HCT116 (cell line): ENCODE data around the gene DOK6. TPM values are rescaled to one million over a fixed set of nuclear protein-coding genes. Genes with fewer than 3 reads are reported as not detected.
"Not testable (repeated sequence)": the region's sequence is repeated elsewhere in the genome, so short reads cannot be mapped to it uniquely, and the experiment has no call there.

Source experiments
- ATAC-seq: fragments of 200-7000 bp; cut with Tn5 transposase; 2 replicates; pipeline ENCODE4 v1.9.1; 2020; ENCODE audit warnings: mild to moderate bottlenecking, moderate library complexity
- BruUV-seq: library from RNA; stranded (reverse); fragments of 400-500 nt; replicated peaks from 2 replicates; lab custom pipeline; 2021; lab: Mats Ljungman, UMichigan
- CTCF ChIA-PET: fragments of 300-600 bp; sonication (Branson Sonifier 250); formaldehyde crosslinking; loops from one replicate; lab custom pipeline; 2021; ENCODE audit warnings: antibody characterized with exemption; lab: Charles Lee
- POLR2A ChIA-PET: fragments of 300-600, 350-600 bp; sonication (Branson Sonifier 250); formaldehyde crosslinking; loops from one replicate; lab custom pipeline; 2021; ENCODE audit warnings: antibody characterized with exemption; lab: Charles Lee
- RAD21 ChIA-PET, 2 experiments: fragments of 300-600 bp; sonication (Branson Sonifier 250); formaldehyde crosslinking; loops; one replicate each; lab custom pipeline; 2023; ENCODE audit warnings: low total read pairs in 2 of 2; ENCODE audit not compliant: uncharacterized antibody in 2 of 2, unreplicated experiment in 2 of 2, low non-redundant PET in 1 of 2; lab: Charles Lee
- DNase-seq: peaks from one replicate; pipeline ENCODE4 v3.0.0-alpha.2; 2010; ENCODE audit warnings: low read depth, low spot score
- H2AFZ ChIP-seq: fragments of 200-600 bp; shearing (Covaris generic), sonication (generic); 2 replicates; pipeline ENCODE4 v1.6.1; 2017; ENCODE audit warnings: low read depth, mixed run types, mixed read lengths, antibody characterized with exemption, low read length; ENCODE audit not compliant: poor library complexity, severe bottlenecking
- H3K27ac ChIP-seq: 2 replicates; pipeline ENCODE4 v1.5.1; 2012; ENCODE audit warnings: low read depth, low read length
- H3K27me3 ChIP-seq: fragments of 200-600 bp; sonication (generic); 2 replicates; pipeline ENCODE4 v1.6.1; 2016; ENCODE audit warnings: mixed run types, low read length, mixed read lengths; ENCODE audit not compliant: insufficient read depth
- H3K36me3 ChIP-seq, 2 experiments: fragments of 200-500 bp in 1 of 2; fragments of 200-600 bp in 1 of 2; sonication (Bioruptor generic) in 1 of 2; sonication (generic) in 1 of 2; 2 replicates each; pipeline versions ENCODE4 v1.5.1 to v1.6.1; 2014 to 2016; ENCODE audit warnings: low read length in 2 of 2, inconsistent platforms in 1 of 2, mixed read lengths in 1 of 2, mixed run types in 1 of 2; ENCODE audit not compliant: insufficient read depth in 2 of 2, control insufficient read depth in 1 of 2
- H3K4me1 ChIP-seq, 2 experiments: fragments of 200-600 bp in 1 of 2; sonication (generic) in 1 of 2; 2 replicates each; pipeline versions ENCODE4 v1.5.1 to v1.6.1; 2012 to 2017; ENCODE audit warnings: low read length in 2 of 2, inconsistent platforms in 1 of 2, mild to moderate bottlenecking in 1 of 2, mixed read lengths in 1 of 2, mixed run types in 1 of 2, moderate library complexity in 1 of 2; ENCODE audit not compliant: insufficient read depth in 2 of 2, control insufficient read depth in 1 of 2
- H3K4me2 ChIP-seq: fragments of 200-600 bp; sonication (generic); 2 replicates; pipeline ENCODE4 v1.6.1; 2017; ENCODE audit warnings: mixed run types, low read length, mixed read lengths
- H3K4me3 ChIP-seq, 2 experiments: fragments of 200-600 bp in 1 of 2; sonication (generic) in 1 of 2; replicated peaks in 1 of 2; 2 replicates each; pipeline ENCODE4 v1.5.1; 2011 to 2016; ENCODE audit warnings: low read length in 2 of 2, control low read depth in 1 of 2, low read depth in 1 of 2, mild to moderate bottlenecking in 1 of 2, mixed read lengths in 1 of 2, mixed run types in 1 of 2
- H3K79me2 ChIP-seq: fragments of 200-600 bp; sonication (generic); 2 replicates; pipeline ENCODE4 v1.6.1; 2017; ENCODE audit warnings: mild to moderate bottlenecking, mixed run types, low read length, moderate library complexity, mixed read lengths; ENCODE audit not compliant: insufficient read depth
- H3K9ac ChIP-seq: fragments of 200-600 bp; sonication (generic); 2 replicates; pipeline ENCODE4 v1.6.1; 2016; ENCODE audit warnings: low read length, mixed read lengths
- H3K9me2 ChIP-seq: fragments of 200-600 bp; sonication (generic), shearing (Covaris generic); 2 replicates; pipeline ENCODE4 v1.6.1; 2017; ENCODE audit warnings: mixed run types, mild to moderate bottlenecking, moderate library complexity; ENCODE audit not compliant: insufficient read depth
- H3K9me3 ChIP-seq, 2 experiments: fragments of 200-500 bp in 1 of 2; fragments of 200-600 bp in 1 of 2; sonication (Bioruptor generic) in 1 of 2; sonication (generic) in 1 of 2; 2 replicates each; pipeline ENCODE4 v1.6.1; 2014 to 2017; ENCODE audit warnings: low read length in 2 of 2, mixed read lengths in 2 of 2, inconsistent platforms in 1 of 2, low read depth in 1 of 2, mild to moderate bottlenecking in 1 of 2, mixed run types in 1 of 2, moderate library complexity in 1 of 2; ENCODE audit not compliant: control insufficient read depth in 1 of 2, insufficient read depth in 1 of 2
- H4K20me1 ChIP-seq: fragments of 200-600 bp; sonication (generic), shearing (Covaris generic); 2 replicates; pipeline ENCODE4 v1.6.1; 2017; ENCODE audit warnings: mixed run types, mild to moderate bottlenecking, moderate library complexity; ENCODE audit not compliant: insufficient read depth
- CEBPB ChIP-seq: IDR thresholded peaks from 2 replicates; pipeline ENCODE4 v1.6.1; 2012; ENCODE audit warnings: low read depth
- EZH2phosphoT487 ChIP-seq: fragments of 200-600 bp; IDR thresholded peaks from 2 replicates; pipeline ENCODE4 v1.6.1; 2018; ENCODE audit warnings: antibody characterized with exemption, borderline replicate concordance
- FOSL1 ChIP-seq: IDR thresholded peaks from 2 replicates; pipeline ENCODE4 v1.6.1; 2012; ENCODE audit warnings: low read depth
- MAX ChIP-seq: IDR thresholded peaks from 2 replicates; pipeline ENCODE4 v1.6.1; 2012
- POLR2AphosphoS5 ChIP-seq: IDR thresholded peaks from 2 replicates; pipeline ENCODE4 v1.6.1; 2011; ENCODE audit warnings: mild to moderate bottlenecking, low read depth, low read length, moderate library complexity
- REST ChIP-seq: IDR thresholded peaks from 2 replicates; pipeline ENCODE4 v1.6.1; 2012; ENCODE audit warnings: low read depth
- SIN3A ChIP-seq: IDR thresholded peaks from 2 replicates; pipeline ENCODE4 v1.6.1; 2012; ENCODE audit warnings: low read depth
- SP1 ChIP-seq: IDR thresholded peaks from 2 replicates; pipeline ENCODE4 v1.6.1; 2012; ENCODE audit warnings: low read depth
- SRF ChIP-seq: IDR thresholded peaks from 2 replicates; pipeline ENCODE4 v1.6.1; 2012; ENCODE audit warnings: low read depth
- TCF7L2 ChIP-seq: IDR thresholded peaks from 2 replicates; pipeline ENCODE4 v1.7.0; 2011; ENCODE audit warnings: borderline replicate concordance, inconsistent platforms; ENCODE audit not compliant: insufficient read depth, insufficient read length; ENCODE audit errors: extremely low read depth
- ZFX ChIP-seq: fragments of 450-650 bp; IDR thresholded peaks from 2 replicates; pipeline ENCODE4 v1.6.1; 2017
- intact Hi-C: fragments of 100-400 bp; cut with micrococcal nuclease; formaldehyde crosslinking; loops from 2 replicates; pipeline ENCODE4 v1.10.0; 2022
- total RNA-seq: library from RNA; stranded (reverse); gene quantifications from one replicate; pipeline ENCODE4 v1.2.1, GENCODE V29; 2021; ENCODE audit not compliant: unreplicated experiment

DOK6 gene
- total RNA-seq, 1 experiment from 2014 or later: not detected

GRCh38 chr18:69830189-69830588 is 429.5 kb downstream of the DOK6 start:
- no TSS peak for BruUV-seq
- no peak for ATAC-seq
- Histone ChIP-seq H3K27ac (no peak overlapping the region), H3K9ac (no peak overlapping the region), H3K9me3 (no peaks in the 10 kb centered on the region), H3K4me1 (no peaks in the 10 kb centered on the region), H3K79me2 (no peaks in the 10 kb centered on the region), H3K4me2 (no peak overlapping the region), H3K27me3 (no peaks in the 10 kb centered on the region), H3K9me2 (no peaks in the 10 kb centered on the region), H2AFZ (no peak overlapping the region), H3K36me3 (no peaks in the 10 kb centered on the region), H4K20me1 (no peaks in the 10 kb centered on the region), H3K4me3 (no peak overlapping the region)
- intact Hi-C loops: no loop called here
- RAD21 ChIA-PET: no interaction called here
- no peak for TF ChIP-seq EZH2phosphoT487
- TF ChIP-seq REST: no peak
- TF ChIP-seq POLR2AphosphoS5: no peak
- no peak for TF ChIP-seq SRF
- TF ChIP-seq SP1: no peak
- TF ChIP-seq ZFX: no peak
- no peak for TF ChIP-seq MAX
- no peak for TF ChIP-seq CEBPB
- TF ChIP-seq SIN3A: no peak
- no peak for TF ChIP-seq FOSL1
- no peak for TF ChIP-seq TCF7L2
- POLR2A ChIA-PET: no interaction called here
- CTCF ChIA-PET: no interaction called here
- no peak for DNase-seq

- H3K27me3 ChIP-seq, H3K9ac ChIP-seq, BruUV-seq, POLR2A ChIA-PET, H3K4me2 ChIP-seq, H2AFZ ChIP-seq, intact Hi-C loops, DNase-seq, RAD21 ChIA-PET, H3K36me3 ChIP-seq, H3K9me2 ChIP-seq, CTCF ChIA-PET, ATAC-seq, H3K79me2 ChIP-seq, H3K4me1 ChIP-seq, H3K9me3 ChIP-seq, H3K4me3 ChIP-seq, H3K27ac ChIP-seq, H4K20me1 ChIP-seq: not testable (repeated sequence)
Observed at GRCh38 chr18:69834980-69835379, 434.3 kb downstream of the DOK6 start.
